GM20000 (cell line): ENCODE measurements around the gene UAP1L1.

Source experiments
- DNase-seq: peaks from one replicate; pipeline ENCODE4 v3.0.0; 2012; ENCODE audit warnings: low spot score
- CTCF ChIP-seq: IDR thresholded peaks from 2 replicates; pipeline ENCODE4 v1.5.1; 2012; ENCODE audit warnings: mild to moderate bottlenecking, control low read depth; ENCODE audit errors: extremely low read depth, missing control alignments

Gene UAP1L1

DNA sequence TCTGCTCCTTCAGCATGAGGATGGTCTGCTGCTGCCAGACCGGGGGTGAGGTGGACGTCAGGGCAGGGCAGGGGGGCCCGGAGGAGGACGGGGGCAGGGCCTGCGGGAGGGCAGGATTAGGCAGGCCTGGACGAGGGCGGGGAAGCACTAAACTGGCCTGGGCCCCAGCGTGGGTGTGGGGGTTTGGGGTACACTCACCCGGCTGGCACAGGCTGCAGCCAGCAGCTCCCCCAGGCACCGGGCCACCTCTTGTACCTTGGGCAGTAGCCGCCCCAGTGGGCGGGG lies 12.5 kb upstream of the UAP1L1 start:
- DNase-seq, result no peak
- no peak for TF ChIP-seq CTCF

- no peak for TF ChIP-seq CTCF
- DNase-seq, result no peak
Observed at GRCh38 chr9:137065336-137065967, 11.9 kb upstream of the UAP1L1 start.

DNA sequence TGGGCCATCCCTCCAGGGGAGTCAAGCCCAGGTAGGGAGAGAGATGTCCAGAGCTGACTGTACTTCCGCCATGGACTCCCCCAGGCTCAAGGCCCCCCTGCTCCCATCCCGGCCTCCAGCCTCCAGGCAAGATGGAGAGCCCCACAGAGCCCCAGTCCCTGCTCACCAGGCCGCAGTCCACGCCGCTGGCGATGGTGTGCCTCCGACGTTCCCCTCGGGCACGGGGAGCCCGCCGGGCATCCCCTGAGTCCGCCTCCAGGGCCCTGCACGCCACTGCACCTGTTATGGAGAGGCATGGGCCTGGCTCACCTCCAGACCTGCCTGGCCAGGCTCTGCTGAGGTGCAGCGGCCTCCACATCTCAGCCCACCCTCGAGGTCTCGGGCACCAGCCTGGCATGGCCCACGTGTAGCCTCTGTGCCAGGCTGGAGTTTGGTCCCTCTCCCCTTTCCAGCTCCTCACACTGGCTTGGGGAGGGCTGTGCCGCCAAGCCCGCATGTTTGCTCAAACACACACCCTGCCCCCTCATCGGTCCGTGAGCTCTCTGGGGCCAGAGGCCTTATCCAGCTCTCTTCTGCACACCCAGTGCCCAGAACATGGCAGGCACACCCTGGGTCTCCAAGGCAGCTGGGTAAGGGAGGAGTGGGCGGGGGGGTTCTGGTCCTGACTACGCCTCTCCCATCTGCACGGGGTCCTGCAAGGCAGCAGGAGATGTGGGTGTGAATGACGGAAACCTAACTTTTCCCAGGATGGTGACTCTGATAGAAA lies 11.0 kb upstream of the UAP1L1 start:
- TF ChIP-seq CTCF, result no peak
- DNase-seq, result no peak

GRCh38 chr9:137067860-137068538 lies 9.3 kb upstream of the UAP1L1 start:
- peak; percentile 69 for TF ChIP-seq CTCF

DNA sequence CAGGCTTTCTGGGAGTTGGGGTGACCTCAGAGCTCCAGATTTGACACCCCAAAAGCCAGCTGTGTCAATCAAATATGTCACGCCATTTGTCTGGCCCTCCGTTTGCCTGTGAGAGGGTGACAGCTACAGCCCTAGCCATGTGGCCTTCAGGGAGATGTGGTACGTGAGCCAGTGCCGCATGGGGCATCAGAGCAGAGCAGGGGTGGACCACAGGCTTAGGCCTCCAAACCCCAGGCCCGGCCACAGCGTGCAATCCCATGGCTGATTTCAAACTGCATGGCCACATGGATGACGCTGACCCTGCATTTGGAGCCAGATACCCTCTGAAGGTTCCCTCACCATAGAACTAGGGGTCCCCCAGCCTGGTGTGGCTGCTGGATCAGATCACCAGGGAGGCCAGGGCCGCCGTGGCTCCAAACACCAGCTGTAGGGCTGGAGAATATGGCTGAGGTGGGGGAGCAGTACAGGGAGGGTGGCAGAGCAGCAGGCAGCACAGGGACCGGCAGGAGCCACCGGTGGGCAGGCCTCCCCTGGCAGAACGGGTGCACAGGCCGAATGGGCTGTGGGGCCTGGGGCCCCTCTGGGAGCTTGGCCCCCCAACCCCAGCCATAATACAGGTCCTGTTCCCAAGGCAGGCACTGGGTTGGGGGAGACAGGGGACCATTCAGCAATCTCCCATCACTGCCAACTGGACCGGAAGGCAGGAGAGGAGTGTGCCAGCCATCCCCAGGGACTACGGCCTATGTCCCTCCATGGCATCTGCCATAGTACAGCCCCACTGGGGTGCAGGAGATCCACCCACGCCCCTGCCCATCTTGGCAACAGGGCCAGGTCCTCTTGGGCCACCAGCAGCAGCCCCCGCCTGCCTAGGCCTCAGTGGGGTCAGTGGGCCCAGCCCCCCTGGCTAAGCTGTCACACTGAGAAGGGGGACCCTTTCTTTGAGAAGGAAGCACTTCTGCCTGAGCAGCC lies 8.5 kb upstream of the UAP1L1 start:
- no peak for TF ChIP-seq CTCF

More at GRCh38 chr9:137067860-137068538, 9.3 kb upstream of the UAP1L1 start:
- DNase-seq, result peak; percentile 94

GRCh38 chr9:137069508-137070091 lies 7.7 kb upstream of the UAP1L1 start:
- TF ChIP-seq CTCF, result no peak
- peak; percentile 41 for DNase-seq

More for the DNA sequence above, 8.5 kb upstream of the UAP1L1 start:
- no peak for DNase-seq
